H1 (cell line): ENCODE data around the gene TMEM221. TPM values are rescaled to one million over a fixed set of nuclear protein-coding genes. Genes with fewer than 3 reads are reported as not detected.

Experiments used
- CTCF ChIA-PET: fragments of 300-600 bp; sonication (Branson Sonifier 250); formaldehyde crosslinking; loops from one replicate; lab custom pipeline; 2021; ENCODE audit not compliant: partially characterized antibody; lab: Charles Lee
- POLR2A ChIA-PET: fragments of 300-600 bp; sonication (Branson Sonifier 250); formaldehyde crosslinking; loops from one replicate; lab custom pipeline; 2021; ENCODE audit warnings: inconsistent platforms; ENCODE audit not compliant: partially characterized antibody; lab: Charles Lee
- DNase-seq, 2 experiments: peaks; one replicate each; pipeline versions ENCODE4 v3.0.0 to v3.0.0-alpha.2; 2010 to 2022; ENCODE audit warnings: low spot score in 2 of 2, low read depth in 1 of 2, mixed read lengths in 1 of 2
- FAIRE-seq: peaks from 2 replicates; lab custom pipeline; 2011; peaks lifted over from hg19 to GRCh38; lab: Jason Lieb, UNC
- H2AFZ ChIP-seq: 2 replicates; pipeline ENCODE4 v1.8.1; 2012; ENCODE audit warnings: low read length, inconsistent platforms
- H2AK5ac ChIP-seq: 2 replicates; pipeline ENCODE4 v1.6.1; 2013; ENCODE audit warnings: low read depth, low read length
- H2BK120ac ChIP-seq: replicated peaks from 2 replicates; pipeline ENCODE3; 2013; ENCODE audit warnings: low read depth, low read length, inconsistent platforms
- H2BK12ac ChIP-seq: 2 replicates; pipeline ENCODE4 v1.6.1; 2013; ENCODE audit warnings: low read depth, low read length
- H2BK15ac ChIP-seq: 2 replicates; pipeline ENCODE4 v1.6.1; 2013; ENCODE audit warnings: low read length
- H2BK20ac ChIP-seq: 2 replicates; pipeline ENCODE4 v1.6.1; 2013; ENCODE audit warnings: low read length
- H2BK5ac ChIP-seq: 2 replicates; pipeline ENCODE4 v1.6.1; 2013; ENCODE audit warnings: low read depth, low read length
- H3K14ac ChIP-seq: 2 replicates; pipeline ENCODE4 v1.6.1; 2013; ENCODE audit warnings: inconsistent platforms; ENCODE audit not compliant: insufficient read length
- H3K18ac ChIP-seq: 2 replicates; pipeline ENCODE4 v1.6.1; 2013; ENCODE audit warnings: low read length; ENCODE audit errors: extremely low read depth
- H3K23ac ChIP-seq: 2 replicates; pipeline ENCODE4 v1.6.1; 2013; ENCODE audit warnings: inconsistent platforms; ENCODE audit not compliant: insufficient read length
- H3K23me2 ChIP-seq: 2 replicates; pipeline ENCODE4 v1.6.1; 2013; ENCODE audit warnings: low read depth, low read length
- H3K27ac ChIP-seq: 2 replicates; pipeline ENCODE4 v1.6.1; 2011; ENCODE audit warnings: low read depth, low read length, inconsistent platforms
- H3K27me3 ChIP-seq, 4 experiments: replicated peaks in 1 of 4; 1 replicate in 1 of 4; 2 replicates in 3 of 4; pipeline versions ENCODE4 v1.6.1 to v1.8.1; 2011 to 2013; ENCODE audit warnings: low read length in 3 of 4, mild to moderate bottlenecking in 3 of 4, inconsistent platforms in 2 of 4, mixed read lengths in 2 of 4, moderate library complexity in 1 of 4; ENCODE audit not compliant: control insufficient read depth in 3 of 4, insufficient read depth in 3 of 4; ENCODE audit errors: extremely low read depth in 1 of 4
- H3K36me3 ChIP-seq, 4 experiments: 2 replicates each; pipeline versions ENCODE4 v1.6.1 to v1.8.1; 2011 to 2013; ENCODE audit warnings: mild to moderate bottlenecking in 4 of 4, low read length in 3 of 4, moderate library complexity in 2 of 4, control low read depth in 1 of 4, inconsistent platforms in 1 of 4; ENCODE audit not compliant: insufficient read depth in 4 of 4, control insufficient read depth in 2 of 4
- H3K4ac ChIP-seq: replicated peaks from 2 replicates; pipeline ENCODE3; 2013; ENCODE audit warnings: low read length, low read depth, mixed read lengths, inconsistent platforms; ENCODE audit not compliant: insufficient read length
- H3K4me1 ChIP-seq, 4 experiments: replicated peaks in 1 of 4; 1 replicate in 1 of 4; 2 replicates in 3 of 4; pipeline versions ENCODE4 v1.6.1 to v1.8.1; 2011 to 2013; ENCODE audit warnings: low read length in 3 of 4, inconsistent platforms in 2 of 4, mixed read lengths in 1 of 4; ENCODE audit not compliant: insufficient read depth in 4 of 4, control insufficient read depth in 3 of 4
- H3K4me2 ChIP-seq, 2 experiments: 2 replicates each; pipeline versions ENCODE4 v1.6.1 to v1.8.1; 2011 to 2013; ENCODE audit warnings: low read depth in 2 of 2, low read length in 2 of 2, control low read depth in 1 of 2, inconsistent platforms in 1 of 2, mild to moderate bottlenecking in 1 of 2; ENCODE audit not compliant: insufficient read depth in 1 of 2
- H3K4me3 ChIP-seq, 4 experiments: fragments of 200-600, 300-600 bp in 1 of 4; sonication (generic), shearing (Covaris generic), sonication (Bioruptor Twin) in 1 of 4; 2 replicates each; pipeline versions ENCODE4 v1.5.1 to v1.8.1; 2011 to 2016; ENCODE audit warnings: low read length in 4 of 4, low read depth in 3 of 4, control low read depth in 2 of 4, inconsistent platforms in 2 of 4, mild to moderate bottlenecking in 2 of 4, mixed read lengths in 1 of 4, moderate library complexity in 1 of 4; ENCODE audit not compliant: insufficient read depth in 2 of 4; ENCODE audit errors: extremely low read depth in 1 of 4
- H3K56ac ChIP-seq: replicated peaks from 2 replicates; pipeline ENCODE3; 2013; ENCODE audit warnings: low read depth, mild to moderate bottlenecking, mixed read lengths, low read length, inconsistent platforms; ENCODE audit not compliant: insufficient read length
- H3K79me1 ChIP-seq: 2 replicates; pipeline ENCODE4 v1.6.1; 2013; ENCODE audit warnings: low read depth, low read length, control low read depth
- H3K79me2 ChIP-seq, 2 experiments: 2 replicates each; pipeline versions ENCODE4 v1.6.1 to v1.8.1; 2012 to 2013; ENCODE audit warnings: low read length in 2 of 2, mild to moderate bottlenecking in 2 of 2, inconsistent platforms in 1 of 2; ENCODE audit not compliant: insufficient read depth in 2 of 2, control insufficient read depth in 1 of 2
- H3K9ac ChIP-seq, 4 experiments: replicated peaks in 1 of 4; 1 replicate in 1 of 4; 2 replicates in 3 of 4; pipeline versions ENCODE4 v1.6.1 to v1.8.1; 2011 to 2013; ENCODE audit warnings: low read depth in 3 of 4, low read length in 3 of 4, control low read depth in 2 of 4, mild to moderate bottlenecking in 2 of 4, moderate library complexity in 2 of 4, inconsistent platforms in 1 of 4; ENCODE audit errors: extremely low read depth in 1 of 4
- H3K9me3 ChIP-seq, 2 experiments: 2 replicates each; pipeline versions ENCODE4 v1.6.1 to v1.8.1; 2012 to 2013; ENCODE audit warnings: mild to moderate bottlenecking in 2 of 2, moderate library complexity in 2 of 2, control low read depth in 1 of 2, inconsistent platforms in 1 of 2, low read depth in 1 of 2, low read length in 1 of 2, mixed read lengths in 1 of 2; ENCODE audit not compliant: insufficient read depth in 2 of 2
- H4K20me1 ChIP-seq, 2 experiments: replicated peaks in 1 of 2; 2 replicates each; pipeline versions ENCODE3 to v1.8.1; 2011 to 2013; ENCODE audit warnings: inconsistent platforms in 2 of 2, low read length in 2 of 2, mild to moderate bottlenecking in 1 of 2; ENCODE audit not compliant: insufficient read depth in 2 of 2, control insufficient read depth in 1 of 2
- H4K5ac ChIP-seq: 2 replicates; pipeline ENCODE4 v1.6.1; 2013; ENCODE audit warnings: low read length, low read depth, mixed read lengths, inconsistent platforms; ENCODE audit not compliant: insufficient read length
- H4K8ac ChIP-seq: 2 replicates; pipeline ENCODE4 v1.8.0; 2013; ENCODE audit warnings: mild to moderate bottlenecking, moderate library complexity, low read length, inconsistent platforms; ENCODE audit not compliant: insufficient read depth; ENCODE audit errors: extremely low read depth
- H4K91ac ChIP-seq: replicated peaks from 2 replicates; pipeline ENCODE3; 2013; ENCODE audit warnings: low read length, mixed read lengths, inconsistent platforms; ENCODE audit not compliant: insufficient read length
- HDAC6 ChIP-seq: IDR thresholded peaks from one replicate; pipeline ENCODE4 v1.7.1; 2012; ENCODE audit warnings: low read depth, mild to moderate bottlenecking, inconsistent platforms, low read length, moderate library complexity
- KDM1A ChIP-seq: fragments of 200-600, 300-600 bp; sonication (generic); IDR thresholded peaks from 2 replicates; pipeline ENCODE4 v1.7.1; 2016; ENCODE audit warnings: mild to moderate bottlenecking, low read length, borderline replicate concordance
- WGBS, 2 experiments: shearing (Covaris generic) in 1 of 2; methylation state at CpG; one replicate each; pipeline versions ENCODE4 v1.1.6 to v1.1.7; 2013 to 2015; ENCODE audit warnings: low lambda C conversion rate in 2 of 2, mixed read lengths in 2 of 2, inconsistent platforms in 1 of 2, low coverage in 1 of 2, missing lambda C conversion rate in 1 of 2; ENCODE audit not compliant: insufficient replicate concordance in 2 of 2, insufficient coverage in 1 of 2, insufficient read length in 1 of 2; ENCODE audit errors: extremely low coverage in 1 of 2, missing lambda C conversion rate in 1 of 2; 5-methylcytosine and 5-hydroxymethylcytosine counted together
- polyA plus RNA-seq, 7 experiments: library from polyadenylated mRNA; depleted of rRNA in 3 of 7; stranded (reverse) in 5 of 7; unstranded in 2 of 7; fragments of >200 nt in 5 of 7; fragments of 200-250 nt in 2 of 7; gene quantifications; 1 replicate in 5 of 7; 2 replicates in 1 of 7; 4 replicates in 1 of 7; pipeline versions ENCODE4 v1.2.1 to v1.2.3, GENCODE V29; 2011 to 2013; ENCODE audit warnings: missing spikeins in 2 of 7, mixed read lengths in 2 of 7
- total RNA-seq: library from RNA; stranded (reverse); fragmentation: NEBNext Ultra II Directional; extraction: Animal tissue kit (Norgen Biotek cat#: 25700); gene quantifications from 2 replicates; pipeline ENCODE4 v1.2.1, GENCODE V29; 2021

The TMEM221 gene
- total and polyA plus RNA-seq, 2 of the 8 experiments (the other 6 are each of a cell fraction or from before 2014, with no cell fraction given): 1.4 to 2.0 TPM

DNA sequence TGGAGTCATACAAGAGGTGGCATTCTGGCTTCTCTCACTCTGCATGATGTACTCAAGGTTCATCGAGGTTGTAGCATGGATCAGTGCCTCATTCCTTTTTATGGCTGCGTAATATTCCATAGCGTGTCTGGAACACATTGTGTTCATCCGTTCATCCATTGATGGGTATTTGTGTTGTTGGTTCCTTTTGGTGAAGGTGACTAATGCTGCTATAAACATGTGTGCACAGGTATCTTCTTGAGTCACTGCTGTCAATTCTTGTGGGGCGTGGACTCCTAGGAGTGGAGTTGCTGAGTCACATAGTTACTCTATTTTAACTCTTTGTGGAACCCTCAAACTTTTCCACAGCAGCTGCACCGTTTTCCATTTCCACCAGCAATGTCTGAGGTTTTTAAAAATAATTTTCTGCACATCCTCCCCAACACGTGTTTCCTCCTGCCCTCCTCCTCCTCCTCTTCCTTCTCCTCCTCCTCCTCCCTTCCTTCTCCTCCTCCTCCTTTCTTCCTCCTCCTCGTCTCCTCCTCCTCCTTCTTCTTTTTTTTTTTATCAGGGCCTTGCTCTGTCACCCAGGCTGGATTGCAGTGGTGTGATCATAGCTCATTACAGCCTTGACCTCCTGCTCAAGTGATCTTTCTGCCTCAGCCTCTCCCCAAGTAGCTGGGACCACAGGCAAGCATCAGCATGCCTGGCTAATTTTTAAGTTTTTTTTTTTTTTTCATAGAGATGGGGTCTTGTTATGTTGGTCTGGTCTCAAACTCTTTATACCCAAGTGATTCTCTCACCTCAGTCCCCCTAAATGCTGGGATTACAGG, 2.0 kb upstream of the TMEM221 start:
- Histone ChIP-seq H3K14ac (no peak overlapping the region), H3K27ac (no peak overlapping the region), H2AFZ (no peak overlapping the region), H3K79me2 (no peaks in the 10 kb centered on the region), H3K4ac (no peak overlapping the region), H3K9me3 (no peaks in the 10 kb centered on the region), H3K23ac (no peak overlapping the region), H2BK5ac (no peak overlapping the region), H3K23me2 (peaks cover 11% of the 10 kb centered on the region; the same call in 1 of the 2 replicates), H4K91ac (no peak overlapping the region), H2AK5ac (no peak overlapping the region), H3K9ac (no peak overlapping the region), H3K4me3 (no peak overlapping the region), H4K5ac (no peak overlapping the region), H3K27me3 (peaks cover 2 to 28% (median 21%) of the 10 kb centered on the region in 4 experiments), H3K18ac (no peak overlapping the region), H4K20me1 (peaks cover 0 to 2% of the 10 kb centered on the region in 2 experiments), H2BK20ac (no peak overlapping the region), H3K36me3 (no peaks in the 10 kb centered on the region), H2BK15ac (no peak overlapping the region), H2BK12ac (0 out of 2 replicates have a peak overlapping the region, but pooled peaks have one; percentile 6), H4K8ac (no peak overlapping the region), H3K4me1 (peaks cover 0 to 7% (median 5%) of the 10 kb centered on the region in 4 experiments; a peak in 6 of 7 replicates), H3K4me2 (no peak overlapping the region), H3K79me1 (no peaks in the 10 kb centered on the region), H2BK120ac (no peak overlapping the region), H3K56ac (no peak overlapping the region)
- CTCF ChIA-PET: interaction anchor here (1.4 to 2.7 kb wide), 2 partner anchors 46 to 64 kb away, joined by 3 to 11 read pairs; no protein-coding TSS in a partner anchor
- DNase-seq: no peak
- whole genome bisulfite sequencing, 2 experiments: 73% methylated on average over 8 of the region's 8 CpGs; no CpG with 5 or more reads in 1 of the 2 experiments
- TF ChIP-seq HDAC6 (no peak), KDM1A (0 out of 2 replicates have a peak, but pooled peaks have one; percentile 34)
- POLR2A ChIA-PET: no interaction called here
- peak; percentile 19 for FAIRE-seq
